H9 (cell line): ENCODE results near the gene ARHGAP10. TPM values are rescaled to one million over a fixed set of nuclear protein-coding genes. Genes with fewer than 3 reads are reported as not detected.

Experiments
- DNase-seq: peaks from one replicate; pipeline ENCODE4 v3.0.0-alpha.2; 2017
- H2AFZ ChIP-seq: one replicate; pipeline ENCODE4 v1.6.1; 2013; ENCODE audit warnings: mild to moderate bottlenecking, low read length, control low read depth, moderate library complexity
- H2AK5ac ChIP-seq: 2 replicates; pipeline ENCODE4 v1.6.1; 2013; ENCODE audit warnings: low read length, control low read depth, mixed read lengths; ENCODE audit not compliant: insufficient read length
- H2BK120ac ChIP-seq: one replicate; pipeline ENCODE4 v1.6.1; 2013; ENCODE audit warnings: low read depth, mild to moderate bottlenecking, low read length, control low read depth, inconsistent platforms; ENCODE audit not compliant: poor library complexity, severe bottlenecking
- H2BK12ac ChIP-seq: 2 replicates; pipeline ENCODE4 v1.6.1; 2013; ENCODE audit warnings: low read length, control low read depth, mixed read lengths, low read depth; ENCODE audit not compliant: insufficient read length
- H2BK15ac ChIP-seq: 2 replicates; pipeline ENCODE4 v1.6.1; 2013; ENCODE audit warnings: low read depth, low read length, control low read depth
- H2BK20ac ChIP-seq: one replicate; pipeline ENCODE4 v1.6.1; 2013; ENCODE audit warnings: low read depth, mild to moderate bottlenecking, low read length, control low read depth, inconsistent platforms; ENCODE audit not compliant: poor library complexity, severe bottlenecking
- H2BK5ac ChIP-seq: 2 replicates; pipeline ENCODE4 v1.6.1; 2013; ENCODE audit warnings: low read length, control low read depth, mixed read lengths; ENCODE audit not compliant: insufficient read length
- H3K14ac ChIP-seq: 2 replicates; pipeline ENCODE4 v1.6.1; 2013; ENCODE audit warnings: low read length, control low read depth; ENCODE audit not compliant: insufficient read depth
- H3K18ac ChIP-seq: 2 replicates; pipeline ENCODE4 v1.6.1; 2013; ENCODE audit warnings: low read depth, mild to moderate bottlenecking, mixed read lengths, low read length, control low read depth; ENCODE audit not compliant: insufficient read length
- H3K23ac ChIP-seq: 2 replicates; pipeline ENCODE4 v1.6.1; 2013; ENCODE audit warnings: low read length, control low read depth, mixed read lengths, low read depth; ENCODE audit not compliant: insufficient read length
- H3K23me2 ChIP-seq: 2 replicates; pipeline ENCODE4 v1.6.1; 2013; ENCODE audit warnings: low read depth, mild to moderate bottlenecking, mixed read lengths, low read length, control low read depth; ENCODE audit not compliant: insufficient read length, poor library complexity, severe bottlenecking
- H3K27ac ChIP-seq: 2 replicates; pipeline ENCODE4 v1.5.1; 2013; ENCODE audit warnings: low read length, control low read depth, mixed read lengths, low read depth; ENCODE audit not compliant: insufficient read length
- H3K27me3 ChIP-seq: 2 replicates; pipeline ENCODE4 v1.6.1; 2013; ENCODE audit warnings: low read length, control low read depth, inconsistent platforms; ENCODE audit not compliant: insufficient read depth
- H3K4ac ChIP-seq: 2 replicates; pipeline ENCODE4 v1.6.1; 2013; ENCODE audit warnings: low read depth, mild to moderate bottlenecking, control low read depth, inconsistent platforms, low read length, moderate library complexity
- H3K4me1 ChIP-seq: 2 replicates; pipeline ENCODE4 v1.6.1; 2013; ENCODE audit warnings: low read length, control low read depth, inconsistent platforms; ENCODE audit not compliant: insufficient read depth
- H3K4me2 ChIP-seq: 2 replicates; pipeline ENCODE4 v1.6.1; 2013; ENCODE audit warnings: low read length, control low read depth, mixed read lengths; ENCODE audit not compliant: insufficient read length, insufficient read depth
- H3K56ac ChIP-seq: 2 replicates; pipeline ENCODE4 v1.6.1; 2013; ENCODE audit warnings: low read depth, mild to moderate bottlenecking, mixed read lengths, low read length, control low read depth; ENCODE audit not compliant: insufficient read length
- H3K79me1 ChIP-seq: 2 replicates; pipeline ENCODE4 v1.6.1; 2013; ENCODE audit warnings: low read depth, mild to moderate bottlenecking, moderate library complexity, low read length, control low read depth, inconsistent platforms; ENCODE audit not compliant: insufficient read depth, poor library complexity, severe bottlenecking
- H3K79me2 ChIP-seq: 2 replicates; pipeline ENCODE4 v1.6.1; 2013; ENCODE audit warnings: low read length, control low read depth, inconsistent platforms; ENCODE audit not compliant: insufficient read depth
- H3K9ac ChIP-seq: 2 replicates; pipeline ENCODE4 v1.6.1; 2013; ENCODE audit warnings: low read length, control low read depth, mixed read lengths; ENCODE audit not compliant: insufficient read length; ENCODE audit errors: extremely low read depth
- H3K9me3 ChIP-seq: one replicate; pipeline ENCODE4 v1.6.1; 2013; ENCODE audit warnings: low read depth, low read length, inconsistent platforms; ENCODE audit not compliant: control insufficient read depth
- H3T11ph ChIP-seq: one replicate; pipeline ENCODE4 v1.6.1; 2013; ENCODE audit warnings: mild to moderate bottlenecking, low read length, control low read depth, inconsistent platforms
- H4K20me1 ChIP-seq: one replicate; pipeline ENCODE4 v1.6.1; 2013; ENCODE audit not compliant: control insufficient read depth, insufficient read length, insufficient read depth
- H4K5ac ChIP-seq: 2 replicates; pipeline ENCODE4 v1.6.1; 2013; ENCODE audit warnings: low read depth, mild to moderate bottlenecking, mixed read lengths, low read length, control low read depth; ENCODE audit not compliant: insufficient read length
- H4K8ac ChIP-seq: replicated peaks from 2 replicates; pipeline ENCODE4 v1.6.1; 2013; ENCODE audit warnings: low read length, control low read depth, mixed read lengths, low read depth; ENCODE audit not compliant: insufficient read length
- H4K91ac ChIP-seq: 2 replicates; pipeline ENCODE4 v1.6.1; 2013; ENCODE audit warnings: low read depth, mild to moderate bottlenecking, moderate library complexity, mixed read lengths, low read length, control low read depth; ENCODE audit not compliant: insufficient read length
- H3K27ac Mint-ChIP-seq, 3 experiments: 2 replicates in 2 of 3; 3 replicates in 1 of 3; pipeline ENCODE4 v1.8.0; 2020 to 2021; ENCODE audit warnings: mixed read lengths in 3 of 3, mild to moderate bottlenecking in 1 of 3, moderate library complexity in 1 of 3
- H3K27me3 Mint-ChIP-seq: 2 replicates; pipeline ENCODE4 v1.8.0; 2021; ENCODE audit warnings: low read depth, mild to moderate bottlenecking, moderate library complexity, mixed read lengths
- H3K36me3 Mint-ChIP-seq, 3 experiments: 2 replicates in 2 of 3; 3 replicates in 1 of 3; pipeline ENCODE4 v1.8.0; 2020 to 2021; ENCODE audit warnings: low read depth in 3 of 3, mixed read lengths in 3 of 3; ENCODE audit not compliant: insufficient read depth in 1 of 3
- H3K4me1 Mint-ChIP-seq, 2 experiments: 2 replicates each; pipeline ENCODE4 v1.8.0; 2020; ENCODE audit warnings: mixed read lengths in 2 of 2
- H3K4me3 Mint-ChIP-seq, 2 experiments: 2 replicates in 1 of 2; 3 replicates in 1 of 2; pipeline ENCODE4 v1.8.0; 2020 to 2021; ENCODE audit warnings: mild to moderate bottlenecking in 2 of 2, mixed read lengths in 2 of 2, moderate library complexity in 1 of 2
- H3K9me3 Mint-ChIP-seq, 2 experiments: 2 replicates in 1 of 2; 3 replicates in 1 of 2; pipeline ENCODE4 v1.8.0; 2020; ENCODE audit warnings: mild to moderate bottlenecking in 2 of 2, mixed read lengths in 2 of 2, moderate library complexity in 1 of 2
- CTCF ChIP-seq: fragments of 200-600 bp; sonication (generic); conservative IDR thresholded peaks from 3 replicates; pipeline ENCODE4 v1.8.0; 2021; ENCODE audit warnings: antibody characterized with exemption, mild to moderate bottlenecking
- WGBS: extraction: QIAGEN DNeasy Blood & Tissue Kit; methylation state at CpG from one replicate; pipeline ENCODE4 v1.1.7; 2013; ENCODE audit warnings: missing lambda C conversion rate, low lambda C conversion rate, mixed read lengths; ENCODE audit not compliant: insufficient read length; ENCODE audit errors: extremely low coverage; 5-methylcytosine and 5-hydroxymethylcytosine counted together
- total RNA-seq: library from RNA; stranded (reverse); gene quantifications from 2 replicates; pipeline ENCODE4 v1.2.1, GENCODE V29; 2021

ARHGAP10 gene
- total RNA-seq, 1 experiment from 2014 or later, result 7.8 TPM

GRCh38 chr4:147780137-147780777 lies 48.4 kb downstream of the ARHGAP10 start:
- Histone ChIP-seq H2AK5ac (no peak overlapping the region), H2BK5ac (no peak overlapping the region), H2BK12ac (no peak overlapping the region), H4K91ac (no peak overlapping the region), H3K4me2 (no peak overlapping the region), H2BK20ac (no peak overlapping the region), H3K79me1 (no peaks in the 10 kb centered on the region), H3K79me2 (no peaks in the 10 kb centered on the region), H3K23me2 (no peaks in the 10 kb centered on the region), H3K14ac (no peak overlapping the region), H3K4me1 (no peaks in the 10 kb centered on the region), H3K23ac (no peak overlapping the region), H4K5ac (no peak overlapping the region), H3T11ph (no peak overlapping the region), H3K27me3 (no peaks in the 10 kb centered on the region), H2BK120ac (no peak overlapping the region), H3K56ac (no peak overlapping the region), H4K20me1 (no peaks in the 10 kb centered on the region), H3K9me3 (no peaks in the 10 kb centered on the region), H4K8ac (no peak overlapping the region), H3K27ac (no peak overlapping the region), H3K9ac (no peak overlapping the region), H3K4ac (no peak overlapping the region), H3K18ac (no peak overlapping the region), H2BK15ac (no peak overlapping the region), H2AFZ (no peak overlapping the region)
- no CpG with 5 or more reads among the region's 7 CpGs for WGBS
- no peaks in the 10 kb centered on the region for H3K27me3 Mint-ChIP-seq
- peaks cover 0 to 4% of the 10 kb centered on the region in 2 experiments; a peak in 1 of 4 replicates for H3K4me1 Mint-ChIP-seq
- H3K36me3 Mint-ChIP-seq, result no peaks in the 10 kb centered on the region
- H3K4me3 Mint-ChIP-seq, result no peak overlapping the region
- TF ChIP-seq CTCF, result no peak
- no peaks in the 10 kb centered on the region for H3K9me3 Mint-ChIP-seq
- H3K27ac Mint-ChIP-seq, result peak overlapping the region in 1 of 3 experiments; percentile 4; a peak in 1 of 7 replicates
- DNase-seq, result no peak
